Hepatocyte (in vitro differentiated cells): ENCODE data around the gene KIF22. TPM values are rescaled to one million over a fixed set of nuclear protein-coding genes. Genes with fewer than 3 reads are reported as not detected.
"Not testable (repeated sequence)": the region's sequence is repeated elsewhere in the genome, so short reads cannot be mapped to it uniquely, and the experiment has no call there.

ENCODE experiments used
- DNase-seq: peaks from one replicate; pipeline ENCODE4 v3.0.0-alpha.2; 2016; ENCODE audit warnings: low spot score
- H2AFZ ChIP-seq: fragments of 200-600 bp; sonication (generic); 2 replicates; pipeline ENCODE4 v1.6.0; 2016; ENCODE audit warnings: antibody characterized with exemption, mild to moderate bottlenecking
- H3K27ac ChIP-seq: fragments of 200-600 bp; sonication (generic); 2 replicates; pipeline ENCODE4 v1.5.1; 2016; ENCODE audit warnings: mild to moderate bottlenecking
- H3K27me3 ChIP-seq: fragments of 200-600 bp; sonication (generic); 2 replicates; pipeline ENCODE4 v1.6.1; 2016
- H3K36me3 ChIP-seq: fragments of 200-600 bp; sonication (generic); replicated peaks from 2 replicates; pipeline ENCODE4 v1.5.1; 2016; ENCODE audit warnings: low read depth; ENCODE audit not compliant: insufficient read depth
- H3K4me1 ChIP-seq: fragments of 200-600 bp; sonication (generic); 2 replicates; pipeline ENCODE4 v1.5.1; 2016; ENCODE audit warnings: mild to moderate bottlenecking, moderate library complexity; ENCODE audit not compliant: insufficient read depth
- H3K4me2 ChIP-seq: fragments of 200-600 bp; sonication (generic); 2 replicates; pipeline ENCODE4 v1.6.0; 2016
- H3K4me3 ChIP-seq: fragments of 200-600 bp; sonication (generic); 2 replicates; pipeline ENCODE4 v1.5.1; 2016; ENCODE audit warnings: mild to moderate bottlenecking
- H3K79me2 ChIP-seq: fragments of 200-600 bp; sonication (generic); 2 replicates; pipeline ENCODE4 v1.6.0; 2017; ENCODE audit warnings: mild to moderate bottlenecking
- H3K9me2 ChIP-seq: fragments of 200-600 bp; sonication (generic); replicated peaks from 2 replicates; pipeline ENCODE4 v1.6.0; 2017; ENCODE audit warnings: mild to moderate bottlenecking; ENCODE audit not compliant: insufficient read depth
- H3K9me3 ChIP-seq: fragments of 200-600 bp; sonication (generic); 2 replicates; pipeline ENCODE4 v1.5.1; 2016; ENCODE audit warnings: low read depth, mild to moderate bottlenecking
- H4K20me1 ChIP-seq: fragments of 200-600 bp; sonication (generic); 2 replicates; pipeline ENCODE4 v1.6.0; 2016; ENCODE audit warnings: mild to moderate bottlenecking; ENCODE audit not compliant: insufficient read depth, poor library complexity, severe bottlenecking
- CTCF ChIP-seq: fragments of 200-600 bp; sonication (generic); IDR thresholded peaks from 2 replicates; pipeline ENCODE4 v1.5.1; 2016; ENCODE audit warnings: antibody characterized with exemption, mild to moderate bottlenecking; ENCODE audit not compliant: poor library complexity
- EZH2 ChIP-seq: fragments of 200-600 bp; sonication (generic); IDR thresholded peaks from 2 replicates; pipeline ENCODE4 v1.6.1; 2016; ENCODE audit warnings: antibody characterized with exemption, mild to moderate bottlenecking, borderline replicate concordance
- EZH2phosphoT487 ChIP-seq: fragments of 200-600 bp; sonication (generic); IDR thresholded peaks from one replicate; pipeline ENCODE4 v1.6.1; 2018; ENCODE audit warnings: antibody characterized with exemption, mild to moderate bottlenecking, low read depth, moderate library complexity; ENCODE audit not compliant: unreplicated experiment, severe bottlenecking
- WGBS: methylation state at CpG from one replicate; pipeline ENCODE4 v1.1.6; 2016; ENCODE audit warnings: low lambda C conversion rate; ENCODE audit errors: missing lambda C conversion rate; 5-methylcytosine and 5-hydroxymethylcytosine counted together
- polyA plus RNA-seq: library from polyadenylated mRNA; unstranded; fragments of >200 nt; fragmentation: Nextera tagmentation; extraction: Ambion mirVana; gene quantifications from 2 replicates; pipeline ENCODE4 v1.2.1, GENCODE V29; 2016
- total RNA-seq: library from RNA; depleted of rRNA; stranded (reverse); fragments of >200 nt; gene quantifications from 2 replicates; pipeline ENCODE4 v1.2.3, GENCODE V29; 2014

KIF22 gene
- total and polyA plus RNA-seq, 2 experiments from 2014 or later = 42.5 to 42.6 TPM

- H4K20me1 ChIP-seq = no peaks in the 10 kb centered on the region
- no peak within 1 kb of the TSS for H2AFZ ChIP-seq
- WGBS = 94% methylated on average over 12 of the region's 12 CpGs
- TF ChIP-seq EZH2phosphoT487 (no peak), CTCF (no peak), EZH2 (no peak)
- no peak within 1 kb of the TSS for H3K27ac ChIP-seq
- no peak within 1 kb of the TSS for H3K4me3 ChIP-seq
- H3K9me3 ChIP-seq = no peaks in the 10 kb centered on the region
- H3K79me2 ChIP-seq = no peaks in the 10 kb centered on the region
- no peak within 1 kb of the TSS for H3K4me2 ChIP-seq
- H3K4me1 ChIP-seq = peaks cover 9% of the 10 kb centered on the region
- no peaks in the 10 kb centered on the region for H3K9me2 ChIP-seq
- H3K36me3 ChIP-seq = no peaks in the 10 kb centered on the region
- H3K27me3 ChIP-seq = no peaks in the 10 kb centered on the region
- no peak for DNase-seq
Observed at GRCh38 chr16:29745853-29746345, 44.7 kb upstream of the KIF22 start, which contains the start of gene C16orf54. TSS of gene C16orf54 (minus strand) at chr16:29745990. CDS start at chr16:29744951, 1,039 bp downstream.

DNA sequence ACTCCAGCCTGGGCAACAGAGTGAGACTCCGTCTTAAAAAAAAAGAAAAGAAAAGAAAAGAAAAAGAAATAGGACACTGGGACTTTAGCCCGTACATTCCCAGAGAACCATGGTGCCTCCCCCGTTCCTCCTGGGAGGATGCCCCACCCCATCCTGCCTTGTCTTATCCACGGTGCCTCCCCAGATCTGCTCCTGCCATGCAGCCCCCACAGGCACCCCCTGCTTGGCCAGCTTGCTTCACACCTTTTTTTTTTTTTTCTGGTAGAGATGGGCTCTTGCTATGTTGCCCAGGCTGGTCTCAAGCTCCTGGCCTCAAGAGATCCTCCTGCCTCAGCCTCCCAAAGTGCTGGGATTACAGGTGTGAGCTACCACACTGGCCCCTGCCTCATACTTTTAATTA lies 44.0 kb upstream of the KIF22 start:
- not testable (repeated sequence) for H3K4me2 ChIP-seq, DNase-seq, H4K20me1 ChIP-seq, H3K9me2 ChIP-seq, H3K79me2 ChIP-seq, H3K9me3 ChIP-seq, H3K27me3 ChIP-seq, H3K4me1 ChIP-seq, H3K36me3 ChIP-seq, H2AFZ ChIP-seq, H3K4me3 ChIP-seq, H3K27ac ChIP-seq
- WGBS = 84% methylated on average over 4 of the region's 4 CpGs

DNA sequence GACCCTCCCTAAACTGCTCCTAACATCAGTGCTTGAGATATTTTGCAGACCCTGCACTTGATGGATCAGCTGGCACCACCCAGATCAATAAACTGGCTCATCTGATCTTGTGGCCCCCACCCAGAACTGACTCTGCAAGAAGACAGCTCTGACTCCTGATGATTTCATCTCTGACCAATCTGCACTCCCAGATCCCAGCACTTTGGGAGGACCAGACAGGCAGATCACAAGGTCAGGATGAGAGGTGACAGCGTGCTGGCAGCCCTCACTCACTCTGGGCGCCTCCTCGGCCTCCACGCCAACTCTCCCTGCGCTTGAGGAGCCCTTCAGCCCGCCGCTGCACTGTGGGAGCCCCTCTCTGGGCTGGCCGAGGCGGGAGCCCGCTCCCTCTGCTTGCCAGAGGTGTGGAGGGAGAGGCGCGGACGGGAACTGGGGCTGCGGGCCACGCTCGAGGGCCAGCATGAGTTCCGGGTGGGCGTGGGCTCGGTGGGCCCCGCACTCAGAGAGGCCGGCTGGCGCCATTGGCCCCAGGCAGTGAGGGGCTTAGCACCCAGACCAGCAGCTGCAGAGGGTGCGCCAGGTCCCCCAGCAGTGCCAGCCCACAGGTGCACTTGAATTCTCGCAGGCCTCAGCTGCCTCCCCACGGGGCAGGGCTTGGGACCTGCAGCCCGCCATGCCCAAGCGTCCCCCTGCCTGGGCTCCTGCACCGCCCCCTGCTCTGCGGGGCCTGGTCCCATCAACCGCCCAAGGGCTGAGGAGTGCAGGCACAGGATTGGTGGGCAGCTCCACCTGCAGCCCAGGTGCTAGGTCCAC lies 42.4 kb upstream of the KIF22 start:
- H3K4me3 ChIP-seq = no peak overlapping the region
- no peaks in the 10 kb centered on the region for H3K9me2 ChIP-seq
- no peak overlapping the region for H3K4me2 ChIP-seq
- no peaks in the 10 kb centered on the region for H3K27me3 ChIP-seq
- no peaks in the 10 kb centered on the region for H3K36me3 ChIP-seq
- H3K4me1 ChIP-seq = no peaks in the 10 kb centered on the region
- no peaks in the 10 kb centered on the region for H3K9me3 ChIP-seq
- H4K20me1 ChIP-seq = no peaks in the 10 kb centered on the region
- H3K79me2 ChIP-seq = no peaks in the 10 kb centered on the region
- H2AFZ ChIP-seq = no peak overlapping the region
- no peak for TF ChIP-seq EZH2
- no peak for TF ChIP-seq CTCF
- no peak for TF ChIP-seq EZH2phosphoT487
- no peak overlapping the region for H3K27ac ChIP-seq
- DNase-seq = no peak
- 96% methylated on average over 30 of the region's 30 CpGs for WGBS

- H2AFZ ChIP-seq, H3K9me3 ChIP-seq, H4K20me1 ChIP-seq, H3K79me2 ChIP-seq, H3K27me3 ChIP-seq, H3K36me3 ChIP-seq, H3K4me3 ChIP-seq, H3K4me2 ChIP-seq, H3K27ac ChIP-seq, DNase-seq, H3K9me2 ChIP-seq, H3K4me1 ChIP-seq: not testable (repeated sequence)
- 69% methylated on average over 4 of the region's 4 CpGs for WGBS
Observed at GRCh38 chr16:29748760-29749149, 41.8 kb upstream of the KIF22 start.
